Neural cell (in vitro differentiated cells): ENCODE results near the gene TMEM31.

Experiments
- CTCF ChIP-seq: fragments of 450-650 bp; IDR thresholded peaks from 2 replicates; pipeline ENCODE4 v1.5.1; 2014; ENCODE audit warnings: antibody characterized with exemption, mild to moderate bottlenecking, moderate library complexity; ENCODE audit not compliant: poor library complexity, severe bottlenecking
- EP300 ChIP-seq: fragments of 450-650 bp; conservative IDR thresholded peaks from 2 replicates; pipeline ENCODE4 v1.6.1; 2014; ENCODE audit warnings: antibody characterized with exemption, mild to moderate bottlenecking, moderate library complexity; ENCODE audit not compliant: poor library complexity, severe bottlenecking
- EZH2 ChIP-seq: fragments of 200-600, 300-800 bp; shearing (Covaris generic), sonication (generic); IDR thresholded peaks from 2 replicates; pipeline ENCODE4 v1.6.1; 2014; ENCODE audit warnings: antibody characterized with exemption, low read length, borderline replicate concordance, mild to moderate bottlenecking; ENCODE audit not compliant: insufficient read depth, poor library complexity, severe bottlenecking
- MXI1 ChIP-seq: fragments of 450-650 bp; conservative IDR thresholded peaks from 2 replicates; pipeline ENCODE4 v1.6.1; 2014; ENCODE audit warnings: antibody characterized with exemption, mild to moderate bottlenecking; ENCODE audit not compliant: poor library complexity, severe bottlenecking
- REST ChIP-seq: IDR thresholded peaks from 2 replicates; pipeline ENCODE4 v1.6.1; 2012; ENCODE audit warnings: borderline replicate concordance
- SMC3 ChIP-seq: fragments of 450-650 bp; conservative IDR thresholded peaks from 2 replicates; pipeline ENCODE4 v1.6.1; 2014; ENCODE audit warnings: antibody characterized with exemption, mild to moderate bottlenecking, moderate library complexity; ENCODE audit not compliant: poor library complexity
- TAF1 ChIP-seq: IDR thresholded peaks from 2 replicates; pipeline ENCODE4 v1.6.1; 2012; ENCODE audit warnings: low read depth

GRCh38 chrX:103729015-103729414 is 18.3 kb downstream of the TMEM31 start:
- TF ChIP-seq CTCF, result no peak
- TF ChIP-seq EP300, result no peak
- no peak for TF ChIP-seq REST
- TF ChIP-seq MXI1, result no peak
- TF ChIP-seq TAF1, result no peak
- no peak for TF ChIP-seq EZH2
- no peak for TF ChIP-seq SMC3
